HG03575 (cell line): ENCODE measurements around the gene DYRK3.

ENCODE experiments used
- ATAC-seq: cut with Tn5 transposase; IDR thresholded peaks from one replicate; pipeline ENCODE4 v1.9.1; 2021; ENCODE audit not compliant: unreplicated experiment, insufficient number of reproducible peaks, low FRiP score; ENCODE audit errors: extremely low read depth

The DYRK3 gene

GRCh38 chr1:206657751-206658150 lies 22.4 kb downstream of the DYRK3 start:
- ATAC-seq, result no peak

- ATAC-seq, result no peak
Observed at GRCh38 chr1:206658264-206658980, 23.1 kb downstream of the DYRK3 start.

GRCh38 chr1:206658981-206659273 lies 23.6 kb downstream of the DYRK3 start:
- no peak for ATAC-seq

GRCh38 chr1:206660136-206660535 lies 24.8 kb downstream of the DYRK3 start:
- ATAC-seq, result no peak

- no peak for ATAC-seq
Observed at GRCh38 chr1:206661161-206661820, 26.0 kb downstream of the DYRK3 start.

- no peak for ATAC-seq
Observed at GRCh38 chr1:206662396-206663092, 27.2 kb downstream of the DYRK3 start.

- ATAC-seq, result no peak
Observed at GRCh38 chr1:206663362-206663761, 28.0 kb downstream of the DYRK3 start.

- ATAC-seq, result no peak
Observed at GRCh38 chr1:206663832-206664652, 28.7 kb downstream of the DYRK3 start.

- ATAC-seq, result no peak
Observed at GRCh38 chr1:206664740-206665139, 29.4 kb downstream of the DYRK3 start.

- no peak for ATAC-seq
Observed at GRCh38 chr1:206666031-206666561, 30.8 kb downstream of the DYRK3 start.

- ATAC-seq, result no peak
Observed at GRCh38 chr1:206666954-206667665, 31.8 kb downstream of the DYRK3 start.

GRCh38 chr1:206668351-206668750 lies 33.0 kb downstream of the DYRK3 start:
- no peak for ATAC-seq

- no peak for ATAC-seq
Observed at GRCh38 chr1:206668874-206669410, 33.6 kb downstream of the DYRK3 start.

- no peak for ATAC-seq
Observed at GRCh38 chr1:206672011-206672688, 36.8 kb downstream of the DYRK3 start.

- no peak for ATAC-seq
Observed at GRCh38 chr1:206672844-206673758, 37.8 kb downstream of the DYRK3 start.

GRCh38 chr1:206674236-206674635 lies 38.9 kb downstream of the DYRK3 start:
- ATAC-seq, result no peak

- no peak for ATAC-seq
Observed at GRCh38 chr1:206674745-206675175, 39.4 kb downstream of the DYRK3 start.
